Panc1 (cell line): ENCODE measurements around the gene PDZK1IP1. TPM values are rescaled to one million over a fixed set of nuclear protein-coding genes. Genes with fewer than 3 reads are reported as not detected.

Experiments used
- ATAC-seq: fragments of 200-7000 bp; cut with Tn5 transposase; 2 replicates; pipeline ENCODE4 v1.9.1; 2020; ENCODE audit warnings: mild to moderate bottlenecking, moderate library complexity
- BruUV-seq: library from RNA; stranded (reverse); fragments of 400-500 nt; replicated peaks from 2 replicates; lab custom pipeline; 2021; lab: Mats Ljungman, UMichigan
- CTCF ChIA-PET: fragments of 300-600 bp; sonication (Branson Sonifier 250); formaldehyde crosslinking; loops from one replicate; lab custom pipeline; 2022; ENCODE audit warnings: antibody characterized with exemption; lab: Charles Lee
- POLR2A ChIA-PET: fragments of 300-600 bp; sonication (Branson Sonifier 250); formaldehyde crosslinking; loops from one replicate; lab custom pipeline; 2022; ENCODE audit warnings: antibody characterized with exemption; lab: Charles Lee
- DNase-seq: peaks from one replicate; pipeline ENCODE4 v3.0.0-alpha.2; 2010; ENCODE audit warnings: low read depth, low spot score
- H3K27ac ChIP-seq: 2 replicates; pipeline ENCODE4 v1.5.1; 2011; ENCODE audit warnings: mild to moderate bottlenecking, low read length, inconsistent platforms
- H3K27me3 ChIP-seq: fragments of 200-500 bp; sonication (Bioruptor generic); 2 replicates; pipeline ENCODE4 v1.6.0; 2014; ENCODE audit warnings: low read length, inconsistent platforms; ENCODE audit not compliant: control insufficient read depth, insufficient read depth
- H3K36me3 ChIP-seq: fragments of 200-500 bp; sonication (Bioruptor generic); 2 replicates; pipeline ENCODE4 v1.5.1; 2014; ENCODE audit warnings: inconsistent platforms, mild to moderate bottlenecking, low read length, moderate library complexity; ENCODE audit not compliant: control insufficient read depth, insufficient read depth
- H3K4me1 ChIP-seq: 2 replicates; pipeline ENCODE4 v1.5.1; 2011; ENCODE audit warnings: inconsistent platforms, mild to moderate bottlenecking, low read length, moderate library complexity; ENCODE audit not compliant: control insufficient read depth, insufficient read depth
- H3K4me3 ChIP-seq, 2 experiments: 2 replicates each; pipeline ENCODE4 v1.5.1; 2011 to 2012; ENCODE audit warnings: low read depth in 2 of 2, low read length in 2 of 2, mild to moderate bottlenecking in 2 of 2, inconsistent platforms in 1 of 2, moderate library complexity in 1 of 2
- H3K9me3 ChIP-seq: fragments of 200-500 bp; sonication (Bioruptor generic); 2 replicates; pipeline ENCODE4 v1.5.1; 2014; ENCODE audit warnings: low read depth, mild to moderate bottlenecking, inconsistent platforms, low read length, moderate library complexity; ENCODE audit not compliant: control insufficient read depth, insufficient read depth
- POLR2AphosphoS5 ChIP-seq: IDR thresholded peaks from 2 replicates; pipeline ENCODE4 v1.6.1; 2012; ENCODE audit warnings: mild to moderate bottlenecking, low read depth, low read length, moderate library complexity
- SIN3A ChIP-seq: IDR thresholded peaks from 2 replicates; pipeline ENCODE4 v1.6.1; 2012; ENCODE audit warnings: low read depth, mild to moderate bottlenecking, low read length, moderate library complexity, borderline replicate concordance; ENCODE audit not compliant: insufficient read depth
- TCF7L2 ChIP-seq: IDR thresholded peaks from 2 replicates; pipeline ENCODE4 v1.6.1; 2011; ENCODE audit warnings: mild to moderate bottlenecking, low read depth, low read length, inconsistent platforms
- in situ Hi-C: cut with HindIII; loops from 2 replicates; pipeline ENCODE4 v1.10.0; 2016; ENCODE audit warnings: low sequenced_read_pairs, low pct_unique_long_range_greater_than_20kb
- intact Hi-C: fragments of 100-400 bp; cut with micrococcal nuclease; formaldehyde crosslinking; loops from one replicate; pipeline ENCODE4 v1.10.0; 2022; ENCODE audit not compliant: unreplicated experiment
- total RNA-seq: library from RNA; stranded (reverse); gene quantifications from one replicate; pipeline ENCODE4 v1.2.1, GENCODE V29; 2021; ENCODE audit not compliant: unreplicated experiment
- TF ChIP-seq, protein P1 (sequence below): fragments of 450-650 bp; IDR thresholded peaks from 2 replicates; pipeline ENCODE4 v1.5.1; 2017; ENCODE audit warnings: mild to moderate bottlenecking
- TF ChIP-seq, protein P2 (sequence below), 2 experiments: IDR thresholded peaks; 2 replicates each; pipeline ENCODE4 v1.6.1; 2011 to 2012; ENCODE audit warnings: low read depth in 2 of 2, control low read depth in 1 of 2, low read length in 1 of 2, mild to moderate bottlenecking in 1 of 2, moderate library complexity in 1 of 2; ENCODE audit not compliant: insufficient read depth in 1 of 2

The PDZK1IP1 gene
- total RNA-seq, 1 experiment from 2014 or later, result not detected

DNA sequence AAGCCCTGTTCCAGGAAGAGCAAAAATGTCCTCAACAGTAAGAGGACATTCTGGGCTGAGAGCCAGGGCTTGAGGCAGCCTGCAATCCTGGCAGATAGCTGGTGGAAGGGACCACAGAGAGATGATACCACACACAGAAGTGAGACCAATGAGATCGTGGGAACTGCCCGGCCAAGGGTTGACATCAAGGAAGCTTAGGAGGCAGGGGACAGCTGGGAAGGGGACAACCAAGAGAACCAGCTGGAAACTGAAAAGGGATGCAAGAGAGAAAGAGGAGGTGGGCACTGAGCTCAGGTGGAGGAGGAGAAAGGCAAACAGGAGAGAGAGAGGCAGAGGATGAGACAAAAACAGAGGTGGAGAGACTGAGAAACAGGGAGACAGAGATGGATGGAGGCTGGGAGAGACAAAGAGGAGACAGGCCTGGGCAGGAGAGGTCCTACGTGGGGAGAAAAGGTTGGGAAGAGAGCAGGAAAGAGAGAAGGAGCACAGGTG lies 9.2 kb downstream of the PDZK1IP1 start:
- intact Hi-C loops, result no loop called here
- Histone ChIP-seq H3K27me3 (no peaks in the 10 kb centered on the region), H3K9me3 (no peaks in the 10 kb centered on the region), H3K27ac (no peak overlapping the region), H3K4me3 (no peak overlapping the region), H3K4me1 (no peaks in the 10 kb centered on the region), H3K36me3 (no peaks in the 10 kb centered on the region)
- no TSS peak for BruUV-seq
- in situ Hi-C loops, result no loop called here
- ATAC-seq (no peak), DNase-seq (no peak)
- CTCF ChIA-PET, result interaction anchor here (0.6 to 1.5 kb wide), 2 partner anchors 12 to 72 kb away, joined by 4 to 10 read pairs; no protein-coding TSS in a partner anchor
- no peak for TF ChIP-seq SIN3A
- no peak for TF ChIP-seq POLR2AphosphoS5
- no peak for TF ChIP-seq TCF7L2
- TF ChIP-seq, protein P1, sequence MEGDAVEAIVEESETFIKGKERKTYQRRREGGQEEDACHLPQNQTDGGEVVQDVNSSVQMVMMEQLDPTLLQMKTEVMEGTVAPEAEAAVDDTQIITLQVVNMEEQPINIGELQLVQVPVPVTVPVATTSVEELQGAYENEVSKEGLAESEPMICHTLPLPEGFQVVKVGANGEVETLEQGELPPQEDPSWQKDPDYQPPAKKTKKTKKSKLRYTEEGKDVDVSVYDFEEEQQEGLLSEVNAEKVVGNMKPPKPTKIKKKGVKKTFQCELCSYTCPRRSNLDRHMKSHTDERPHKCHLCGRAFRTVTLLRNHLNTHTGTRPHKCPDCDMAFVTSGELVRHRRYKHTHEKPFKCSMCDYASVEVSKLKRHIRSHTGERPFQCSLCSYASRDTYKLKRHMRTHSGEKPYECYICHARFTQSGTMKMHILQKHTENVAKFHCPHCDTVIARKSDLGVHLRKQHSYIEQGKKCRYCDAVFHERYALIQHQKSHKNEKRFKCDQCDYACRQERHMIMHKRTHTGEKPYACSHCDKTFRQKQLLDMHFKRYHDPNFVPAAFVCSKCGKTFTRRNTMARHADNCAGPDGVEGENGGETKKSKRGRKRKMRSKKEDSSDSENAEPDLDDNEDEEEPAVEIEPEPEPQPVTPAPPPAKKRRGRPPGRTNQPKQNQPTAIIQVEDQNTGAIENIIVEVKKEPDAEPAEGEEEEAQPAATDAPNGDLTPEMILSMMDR, result no peak
- TF ChIP-seq, protein P2, sequence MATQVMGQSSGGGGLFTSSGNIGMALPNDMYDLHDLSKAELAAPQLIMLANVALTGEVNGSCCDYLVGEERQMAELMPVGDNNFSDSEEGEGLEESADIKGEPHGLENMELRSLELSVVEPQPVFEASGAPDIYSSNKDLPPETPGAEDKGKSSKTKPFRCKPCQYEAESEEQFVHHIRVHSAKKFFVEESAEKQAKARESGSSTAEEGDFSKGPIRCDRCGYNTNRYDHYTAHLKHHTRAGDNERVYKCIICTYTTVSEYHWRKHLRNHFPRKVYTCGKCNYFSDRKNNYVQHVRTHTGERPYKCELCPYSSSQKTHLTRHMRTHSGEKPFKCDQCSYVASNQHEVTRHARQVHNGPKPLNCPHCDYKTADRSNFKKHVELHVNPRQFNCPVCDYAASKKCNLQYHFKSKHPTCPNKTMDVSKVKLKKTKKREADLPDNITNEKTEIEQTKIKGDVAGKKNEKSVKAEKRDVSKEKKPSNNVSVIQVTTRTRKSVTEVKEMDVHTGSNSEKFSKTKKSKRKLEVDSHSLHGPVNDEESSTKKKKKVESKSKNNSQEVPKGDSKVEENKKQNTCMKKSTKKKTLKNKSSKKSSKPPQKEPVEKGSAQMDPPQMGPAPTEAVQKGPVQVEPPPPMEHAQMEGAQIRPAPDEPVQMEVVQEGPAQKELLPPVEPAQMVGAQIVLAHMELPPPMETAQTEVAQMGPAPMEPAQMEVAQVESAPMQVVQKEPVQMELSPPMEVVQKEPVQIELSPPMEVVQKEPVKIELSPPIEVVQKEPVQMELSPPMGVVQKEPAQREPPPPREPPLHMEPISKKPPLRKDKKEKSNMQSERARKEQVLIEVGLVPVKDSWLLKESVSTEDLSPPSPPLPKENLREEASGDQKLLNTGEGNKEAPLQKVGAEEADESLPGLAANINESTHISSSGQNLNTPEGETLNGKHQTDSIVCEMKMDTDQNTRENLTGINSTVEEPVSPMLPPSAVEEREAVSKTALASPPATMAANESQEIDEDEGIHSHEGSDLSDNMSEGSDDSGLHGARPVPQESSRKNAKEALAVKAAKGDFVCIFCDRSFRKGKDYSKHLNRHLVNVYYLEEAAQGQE (IDR thresholded peaks at IDR 0.05; ENCODE audit: insufficient read depth in 1 of 2, low read depth in 2 of 2, low read length in 1 of 2), result no peak
- POLR2A ChIA-PET, result no interaction called here

DNA sequence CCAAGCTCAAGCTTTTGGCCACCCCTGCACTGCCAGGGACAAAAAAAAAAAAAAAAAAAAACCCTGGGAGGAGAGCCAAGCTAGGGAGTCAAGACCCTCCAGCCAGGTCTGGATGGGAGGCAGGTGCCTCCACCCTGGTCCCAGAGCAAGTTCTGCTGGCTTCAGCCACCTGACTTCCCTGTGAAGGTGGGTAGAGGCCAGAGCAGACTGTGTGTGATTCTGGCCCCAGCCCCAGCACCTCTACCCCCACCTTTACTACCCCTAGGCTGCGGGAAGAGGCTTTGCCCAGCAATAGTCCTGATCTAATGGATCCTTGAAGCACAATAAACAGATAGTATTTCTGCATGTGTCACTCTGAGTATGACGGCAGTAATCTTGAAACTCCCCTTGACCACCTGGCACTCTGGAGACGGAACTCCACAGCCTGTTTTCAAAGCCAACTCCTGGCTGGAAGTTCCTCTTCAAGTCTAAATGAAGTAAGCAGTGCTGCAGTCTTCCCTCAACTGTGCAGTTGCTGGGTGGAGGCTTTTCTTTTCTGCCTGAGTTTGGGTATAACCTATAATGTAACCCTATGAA lies 9.8 kb downstream of the PDZK1IP1 start:
- Histone ChIP-seq H3K4me3 (peak overlapping the region in 1 of 2 experiments; percentile 69; a peak in 3 of 4 replicates), H3K9me3 (no peaks in the 10 kb centered on the region), H3K27me3 (no peaks in the 10 kb centered on the region), H3K36me3 (no peaks in the 10 kb centered on the region), H3K27ac (no peak overlapping the region), H3K4me1 (no peaks in the 10 kb centered on the region)
- POLR2A ChIA-PET, result no interaction called here
- no TSS peak for BruUV-seq
- no peak for TF ChIP-seq POLR2AphosphoS5
- no peak for TF ChIP-seq SIN3A
- TF ChIP-seq, protein P1, result no peak
- TF ChIP-seq, protein P2 (IDR thresholded peaks at IDR 0.05; ENCODE audit: insufficient read depth in 1 of 2, low read depth in 2 of 2, low read length in 1 of 2), result no peak
- no peak for TF ChIP-seq TCF7L2
- in situ Hi-C loops (no loop called here), intact Hi-C loops (loop anchor here (1.0 kb wide), 1 partner anchor 83 kb away; no protein-coding TSS in a partner anchor)
- CTCF ChIA-PET, result interaction anchor here (0.7 to 1.7 kb wide), 4 partner anchors 12 to 594 kb away, joined by 4 to 25 read pairs (median 11); no protein-coding TSS in a partner anchor
- DNase-seq, result no peak
- ATAC-seq, result no peak
